K562 (cell line): ENCODE data around the gene DNAH17. TPM values are rescaled to one million over a fixed set of nuclear protein-coding genes. Genes with fewer than 3 reads are reported as not detected.
A peak's percentile ranks its signal among the peaks of the same experiment; 100 is the strongest.

Experiments
- ATF1 ChIP-seq, 2 experiments: fragments of 450-650 bp in 1 of 2; IDR thresholded peaks; 2 replicates each; pipeline ENCODE4 v1.6.1; 2016; ENCODE audit warnings: missing compliant biosample characterization in 1 of 2, missing genetic modification characterization in 1 of 2
- ATF6 ChIP-seq: sonication (generic); formaldehyde crosslinking; IDR thresholded peaks from 2 replicates; pipeline ENCODE4 v1.4.0; 2020; ENCODE audit warnings: mild to moderate bottlenecking, missing genetic modification reagents
- BCOR ChIP-seq: fragments of 450-650 bp; IDR thresholded peaks from 2 replicates; pipeline ENCODE4 v1.6.1; 2016
- CBX1 ChIP-seq: sonication (generic); IDR thresholded peaks from 2 replicates; pipeline ENCODE4 v1.6.1; 2016; ENCODE audit warnings: antibody characterized with exemption, low read depth, mild to moderate bottlenecking
- CEBPG ChIP-seq, 3 experiments: fragments of 200-800 bp in 1 of 3; sonication (Bioruptor generic) in 1 of 3; sonication (generic) in 1 of 3; formaldehyde crosslinking in 1 of 3; IDR thresholded peaks in 2 of 3; conservative IDR thresholded peaks in 1 of 3; 2 replicates each; pipeline versions ENCODE4 v1.6.1 to v1.8.0; 2016 to 2022; ENCODE audit warnings: missing compliant biosample characterization in 2 of 3, missing genetic modification characterization in 2 of 3, mild to moderate bottlenecking in 1 of 3, missing genetic modification reagents in 1 of 3
- CHCHD3 ChIP-seq: fragments of 250-450 bp; sonication (Bioruptor Pico); IDR thresholded peaks from 2 replicates; pipeline ENCODE4 v2.1.2; 2022; ENCODE audit warnings: mild to moderate bottlenecking
- CREB1 ChIP-seq, 2 experiments: sonication (generic) in 1 of 2; formaldehyde crosslinking in 1 of 2; IDR thresholded peaks; 2 replicates each; pipeline versions ENCODE4 v1.6.1 to v1.8.0; 2012 to 2022; ENCODE audit warnings: inconsistent platforms in 1 of 2, mild to moderate bottlenecking in 1 of 2, missing genetic modification reagents in 1 of 2, moderate library complexity in 1 of 2
- CREB3L1 ChIP-seq: fragments of 450-650 bp; IDR thresholded peaks from 2 replicates; pipeline ENCODE4 v1.6.1; 2014; ENCODE audit warnings: low read depth, mild to moderate bottlenecking, moderate library complexity, borderline replicate concordance
- CREBBP ChIP-seq: IDR thresholded peaks from one replicate; pipeline ENCODE4 v1.6.1; 2012; ENCODE audit warnings: low read depth, mild to moderate bottlenecking, control low read depth, inconsistent platforms, low read length
- KHSRP ChIP-seq: fragments of 450-650 bp; IDR thresholded peaks from 2 replicates; pipeline ENCODE4 v1.6.1; 2017
- MAX ChIP-seq: sonication (generic); formaldehyde crosslinking; IDR thresholded peaks from 2 replicates; pipeline ENCODE4 v1.9.0; 2022; ENCODE audit warnings: mild to moderate bottlenecking, missing genetic modification reagents
- MAZ ChIP-seq, 2 experiments: fragments of 450-650 bp in 1 of 2; sonication (generic) in 1 of 2; formaldehyde crosslinking; IDR thresholded peaks in 1 of 2; conservative IDR thresholded peaks in 1 of 2; 2 replicates each; pipeline versions ENCODE4 v1.4.0 to v1.5.0; 2020; ENCODE audit warnings: mild to moderate bottlenecking in 1 of 2, missing genetic modification reagents in 1 of 2
- NKRF ChIP-seq: fragments of 450-650 bp; IDR thresholded peaks from 2 replicates; pipeline ENCODE4 v1.6.1; 2016; ENCODE audit warnings: borderline replicate concordance
- PRPF4 ChIP-seq: fragments of 200-400 bp; formaldehyde crosslinking; IDR thresholded peaks from one replicate; pipeline ENCODE4 v1.6.1; 2017; ENCODE audit warnings: low read length, low read depth, mild to moderate bottlenecking; ENCODE audit not compliant: insufficient read depth, poor library complexity, severe bottlenecking
- SLC30A9 ChIP-seq: fragments of 250-450 bp; sonication (Bioruptor Pico); IDR thresholded peaks from 2 replicates; pipeline ENCODE4 v1.8.0; 2022; ENCODE audit warnings: mild to moderate bottlenecking, moderate library complexity
- SPI1 ChIP-seq: IDR thresholded peaks from 2 replicates; pipeline ENCODE4 v1.6.1; 2011; ENCODE audit warnings: low read depth, low read length, control low read depth, borderline replicate concordance
- TAF7 ChIP-seq: fragments of 450-650 bp; IDR thresholded peaks from 2 replicates; pipeline ENCODE4 v1.6.1; 2016; ENCODE audit warnings: missing genetic modification characterization, missing compliant biosample characterization
- TSC22D4 ChIP-seq: fragments of 450-650 bp; IDR thresholded peaks from 2 replicates; pipeline ENCODE4 v1.6.1; 2016; ENCODE audit warnings: missing genetic modification characterization, missing biosample characterization, control low read depth
- ZFX ChIP-seq: sonication (generic); formaldehyde crosslinking; IDR thresholded peaks from 2 replicates; pipeline ENCODE4 v1.8.0; 2022; ENCODE audit warnings: mild to moderate bottlenecking, missing genetic modification reagents, moderate library complexity
- ZZZ3 ChIP-seq: fragments of 450-650 bp; IDR thresholded peaks from 2 replicates; pipeline ENCODE4 v1.6.1; 2016; ENCODE audit warnings: antibody characterized with exemption, mild to moderate bottlenecking, moderate library complexity
- polyA plus RNA-seq, 8 experiments: library from polyadenylated mRNA; depleted of rRNA in 4 of 8; stranded (reverse) in 5 of 8; unstranded in 3 of 8; fragments of >200 nt; fragmentation: Nextera tagmentation in 2 of 8; fragmentation: Illumina TruSeq in 1 of 8; extraction: Ambion mirVana in 2 of 8; extraction: Trizol in 1 of 8; gene quantifications; 2 replicates each; pipeline versions ENCODE4 v1.2.1 to v1.2.3, GENCODE V29; 2011 to 2014; ENCODE audit warnings: inconsistent platforms in 1 of 8, missing spikeins in 1 of 8
- total RNA-seq, 7 experiments: library from RNA; depleted of rRNA in 6 of 7; stranded (reverse); fragments of >200 nt in 6 of 7; fragmentation: Illumina TruSeq in 2 of 7; extraction: Trizol in 2 of 7; gene quantifications; 2 replicates each; pipeline versions ENCODE4 v1.2.1 to v1.2.3, GENCODE V29; 2011 to 2021; ENCODE audit warnings: low replicate concordance in 1 of 7

Gene DNAH17
- total and polyA plus RNA-seq, 9 of the 15 experiments (the other 6 are each of a cell fraction or from before 2014, with no cell fraction given) = under 0.01 to 0.06 (median 0.03) TPM; not detected in 5

GRCh38 chr17:78378225-78379130 is 198.7 kb downstream of the DNAH17 start, which contains the start of gene PGS1 (continued):
- TF ChIP-seq NKRF (peak; percentile 57; the same call in 1 of the 2 replicates), SPI1 (peak; percentile 90), SLC30A9 (CRISPR knock-in tag) (no peak), TSC22D4 (tag) (no peak), CREB1 (IDR thresholded peaks at IDR 0.05) (peak; percentile 41; the same call in 1 of the 2 replicates), CREB1 (CRISPR knock-in tag; IDR thresholded peaks at IDR 0.05) (peak; percentile 80), MAZ (CRISPR knock-in tag; conservative IDR thresholded peaks at IDR 0.05 in 1 of 2, IDR thresholded peaks at IDR 0.05 in 1 of 2) (peak; percentile 83 to 89), ZZZ3 (no peak), ATF1 (CRISPR knock-in tag; IDR thresholded peaks at IDR 0.05) (no peak), ATF1 (tag; IDR thresholded peaks at IDR 0.05) (peak; percentile 75), CEBPG (CRISPR knock-in tag; IDR thresholded peaks at IDR 0.05) (no peak), CEBPG (tag; conservative IDR thresholded peaks at IDR 0.05 in 1 of 2, IDR thresholded peaks at IDR 0.05 in 1 of 2) (no peak), PRPF4 (peak; percentile 91), KHSRP (no peak), TAF7 (tag) (no peak), CREB3L1 (peak; percentile 29; the same call in 1 of the 2 replicates), MAX (CRISPR knock-in tag) (peak; percentile 80), ATF6 (CRISPR knock-in tag) (0 out of 2 replicates have a peak, but pooled peaks have one; percentile 89), ZFX (CRISPR knock-in tag) (peak; percentile 83), CBX1 (peak; percentile 69), CHCHD3 (no peak), CREBBP (no peak), BCOR (peak; percentile 93)
